Measurements from ENCODE around the gene DUSP12. TPM values are rescaled to one million over a fixed set of nuclear protein-coding genes. Genes with fewer than 3 reads are reported as not detected.

The DUSP12 gene
- total RNA-seq, 1 experiment from 2014 or later, result 31.6 TPM

- intact Hi-C loops (cut with micrococcal nuclease), result loop anchor here (5.0 kb wide), 3 partner anchors 93 to 198 kb away; no protein-coding TSS in a partner anchor
- Histone ChIP-seq H3K4me1 (ENCODE audit: control insufficient read depth in 1 of 2, insufficient read depth in 2 of 2, low read length in 2 of 2) (peaks cover 2 to 23% of the 10 kb centered on the region in 2 experiments; a peak in 2 of 4 replicates), H3K27me3 (ENCODE audit: insufficient read depth, low read length) (no peaks in the 10 kb centered on the region), H3K4me3 (replicated peaks in 1 of 2; ENCODE audit: low read depth in 1 of 2, low read length in 2 of 2) (no peak overlapping the region), H3K9me2 (ENCODE audit: insufficient read depth) (no peaks in the 10 kb centered on the region), H3K4me2 (ENCODE audit: low read length) (no peak overlapping the region), H3K79me2 (ENCODE audit: insufficient read depth, low read length) (no peaks in the 10 kb centered on the region), H3K9ac (ENCODE audit: low read length) (no peak overlapping the region), H3K9me3 (ENCODE audit: control insufficient read depth in 1 of 2, insufficient read depth in 1 of 2, low read depth in 1 of 2, low read length in 2 of 2) (no peaks in the 10 kb centered on the region), H2AFZ (ENCODE audit: low read depth, low read length, poor library complexity, severe bottlenecking) (no peak overlapping the region), H4K20me1 (ENCODE audit: insufficient read depth) (no peaks in the 10 kb centered on the region), H3K36me3 (ENCODE audit: control insufficient read depth in 1 of 2, insufficient read depth in 2 of 2, low read length in 2 of 2) (no peaks in the 10 kb centered on the region), H3K27ac (ENCODE audit: low read depth, low read length) (no peak overlapping the region)
- no TSS peak for BruUV-seq (replicated peaks)
- CTCF ChIA-PET, result interaction anchor here (0.9 to 3.7 kb wide), 6 partner anchors 10 to 297 kb away, joined by 3 to 16 read pairs (median 10); partner anchors contain the start of gene DUSP12
- RAD21 ChIA-PET (ENCODE audit: low non-redundant PET in 1 of 2, low total read pairs in 2 of 2, uncharacterized antibody in 2 of 2, unreplicated experiment in 2 of 2), result interaction anchor here in 1 of 2 experiments (1.5 kb wide), 1 partner anchor 255 kb away, joined by 5 read pairs; no protein-coding TSS in a partner anchor
- no peak for TF ChIP-seq ZBTB33 (IDR thresholded peaks at IDR 0.05; ENCODE audit: extremely low read depth, insufficient replicate concordance, low read length)
- TF ChIP-seq CEBPB (IDR thresholded peaks at IDR 0.05; ENCODE audit: low read depth), result no peak
- no peak for TF ChIP-seq SP1 (IDR thresholded peaks at IDR 0.05; ENCODE audit: low read depth)
- TF ChIP-seq POLR2AphosphoS5 (IDR thresholded peaks at IDR 0.05; ENCODE audit: low read depth, low read length), result no peak
- no peak for TF ChIP-seq YY1 (IDR thresholded peaks at IDR 0.05; ENCODE audit: extremely low read depth, insufficient replicate concordance, low read depth, low read length)
- TF ChIP-seq POLR2A (IDR thresholded peaks at IDR 0.05; ENCODE audit: borderline replicate concordance, extremely low read depth, insufficient read depth, insufficient read length), result no peak
- no peak for TF ChIP-seq CTCF (IDR thresholded peaks at IDR 0.05 in 2 of 3, conservative IDR thresholded peaks at IDR 0.05 in 1 of 3; ENCODE audit: borderline replicate concordance in 1 of 3, insufficient read depth in 1 of 3, low read depth in 2 of 3, low read length in 2 of 3)
- no peak for TF ChIP-seq SRF (IDR thresholded peaks at IDR 0.05; ENCODE audit: low read depth)
- TF ChIP-seq ATF3 (IDR thresholded peaks at IDR 0.05), result no peak
- ATAC-seq, result no peak
- POLR2A ChIA-PET, result interaction anchor here (0.7 kb wide), 1 partner anchor 60 kb away, joined by 4 read pairs; no protein-coding TSS in a partner anchor
- DNase-seq (ENCODE audit: low read depth, low spot score), result no peak
Observed at GRCh38 chr1:161739865-161740566, 9.6 kb upstream of the DUSP12 start.

Measured in HCT116 (cell line).